Activated T-cell treated with anti-CD3 and anti-CD28 coated beads, Interleukin-2, amount 50 U/mL, for 72 hours (primary cell): Measurements from ENCODE around the gene KLHL1. TPM values are rescaled to one million over a fixed set of nuclear protein-coding genes. Genes with fewer than 3 reads are reported as not detected.

ENCODE experiments used
- ATAC-seq, 2 donors: fragments of 150-1000 bp; cut with Tn5 transposase; replicated peaks in 1 of 2; 2 replicates each; pipeline ENCODE4 v1.10.0; 2021; ENCODE audit warnings: moderate library complexity in 2 of 2, mild to moderate bottlenecking in 1 of 2
- DNase-seq, 2 donors: peaks; one replicate each; pipeline ENCODE4 v3.0.0; 2021 to 2022; ENCODE audit warnings: mixed read lengths in 1 of 2
- H3K27ac Mint-ChIP-seq: one replicate; pipeline ENCODE4 v1.8.0; 2022; ENCODE audit warnings: mild to moderate bottlenecking, moderate library complexity, mixed read lengths
- H3K27me3 Mint-ChIP-seq: one replicate; pipeline ENCODE4 v1.8.0; 2022; ENCODE audit warnings: low read depth, mixed read lengths
- H3K36me3 Mint-ChIP-seq, 2 donors: one replicate each; pipeline ENCODE4 v1.8.0; 2022; ENCODE audit warnings: mixed read lengths in 2 of 2, mild to moderate bottlenecking in 1 of 2; ENCODE audit not compliant: insufficient read depth in 2 of 2
- H3K4me1 Mint-ChIP-seq: one replicate; pipeline ENCODE4 v1.8.0; 2022; ENCODE audit warnings: low read depth, mixed read lengths
- H3K4me3 Mint-ChIP-seq, 2 donors: one replicate each; pipeline ENCODE4 v1.8.0; 2022; ENCODE audit warnings: mild to moderate bottlenecking in 2 of 2, mixed read lengths in 2 of 2, moderate library complexity in 2 of 2
- H3K9me3 Mint-ChIP-seq, 2 donors: one replicate each; pipeline ENCODE4 v1.8.0; 2022; ENCODE audit warnings: mixed read lengths in 2 of 2
- total RNA-seq, 2 donors: library from RNA; stranded (reverse); gene quantifications; one replicate each; pipeline ENCODE4 v1.2.3, GENCODE V29; 2022

Gene KLHL1
- total RNA-seq, 2 donors from 2014 or later, result not detected

- peaks cover 0 to 7% of the 10 kb centered on the region in 2 donors for H3K9me3 Mint-ChIP-seq
- H3K27ac Mint-ChIP-seq, result no peak overlapping the region
- ATAC-seq (no peak), DNase-seq (no peak)
- no peaks in the 10 kb centered on the region for H3K27me3 Mint-ChIP-seq
- no peaks in the 10 kb centered on the region for H3K36me3 Mint-ChIP-seq
- no peak overlapping the region for H3K4me3 Mint-ChIP-seq
- no peaks in the 10 kb centered on the region for H3K4me1 Mint-ChIP-seq
Measured at GRCh38 chr13:69975496-69975895, 132.8 kb downstream of the KLHL1 start.

- H3K4me1 Mint-ChIP-seq, result no peaks in the 10 kb centered on the region
- no peak for ATAC-seq
- no peak overlapping the region for H3K4me3 Mint-ChIP-seq
- no peaks in the 10 kb centered on the region for H3K27me3 Mint-ChIP-seq
- no peak for DNase-seq
- no peak overlapping the region for H3K27ac Mint-ChIP-seq
- peaks cover 3 to 5% of the 10 kb centered on the region in 2 donors for H3K9me3 Mint-ChIP-seq
- no peaks in the 10 kb centered on the region for H3K36me3 Mint-ChIP-seq
Measured at GRCh38 chr13:69970520-69970919, 137.7 kb downstream of the KLHL1 start.

- ATAC-seq (no peak), DNase-seq (no peak)
- H3K9me3 Mint-ChIP-seq, result peaks cover 1 to 4% of the 10 kb centered on the region in 2 donors
- H3K27me3 Mint-ChIP-seq, result no peaks in the 10 kb centered on the region
- H3K36me3 Mint-ChIP-seq, result peaks cover 0 to 1% of the 10 kb centered on the region in 2 donors
- no peaks in the 10 kb centered on the region for H3K4me1 Mint-ChIP-seq
- no peak overlapping the region for H3K27ac Mint-ChIP-seq
- no peak overlapping the region for H3K4me3 Mint-ChIP-seq
Measured at GRCh38 chr13:69959046-69959445, 149.2 kb downstream of the KLHL1 start.

GRCh38 chr13:69956839-69957238 is 151.4 kb downstream of the KLHL1 start:
- H3K27ac Mint-ChIP-seq, result no peak overlapping the region
- peaks cover 0 to 1% of the 10 kb centered on the region in 2 donors for H3K36me3 Mint-ChIP-seq
- no peaks in the 10 kb centered on the region for H3K27me3 Mint-ChIP-seq
- DNase-seq (no peak), ATAC-seq (no peak)
- H3K4me1 Mint-ChIP-seq, result no peaks in the 10 kb centered on the region
- H3K4me3 Mint-ChIP-seq, result no peak overlapping the region
- H3K9me3 Mint-ChIP-seq, result peaks cover 1 to 4% of the 10 kb centered on the region in 2 donors

GRCh38 chr13:69956349-69956748 is 151.9 kb downstream of the KLHL1 start:
- Mint-ChIP-seq H3K36me3 (peaks cover 1 to 2% of the 10 kb centered on the region in 2 donors), H3K4me3 (no peak overlapping the region), H3K27me3 (no peaks in the 10 kb centered on the region), H3K27ac (no peak overlapping the region), H3K9me3 (peaks cover 1 to 4% of the 10 kb centered on the region in 2 donors), H3K4me1 (no peaks in the 10 kb centered on the region)
- ATAC-seq, result no peak
- no peak for DNase-seq

GRCh38 chr13:69955271-69955670 is 153.0 kb downstream of the KLHL1 start:
- Mint-ChIP-seq H3K9me3 (peaks cover 1 to 4% of the 10 kb centered on the region in 2 donors), H3K4me3 (no peak overlapping the region), H3K27ac (no peak overlapping the region), H3K36me3 (peaks cover 1 to 2% of the 10 kb centered on the region in 2 donors), H3K4me1 (no peaks in the 10 kb centered on the region), H3K27me3 (no peaks in the 10 kb centered on the region)
- no peak for DNase-seq
- no peak for ATAC-seq

GRCh38 chr13:69951412-69951811 is 156.8 kb downstream of the KLHL1 start:
- H3K36me3 Mint-ChIP-seq, result peaks cover 2% of the 10 kb centered on the region in 2 donors
- DNase-seq (no peak), ATAC-seq (no peak)
- no peaks in the 10 kb centered on the region for H3K27me3 Mint-ChIP-seq
- H3K27ac Mint-ChIP-seq, result no peak overlapping the region
- H3K4me1 Mint-ChIP-seq, result no peaks in the 10 kb centered on the region
- no peak overlapping the region for H3K4me3 Mint-ChIP-seq
- H3K9me3 Mint-ChIP-seq, result peaks cover 4 to 9% of the 10 kb centered on the region in 2 donors

- no peak overlapping the region for H3K4me3 Mint-ChIP-seq
- H3K9me3 Mint-ChIP-seq, result peaks cover 4 to 7% of the 10 kb centered on the region in 2 donors
- DNase-seq (no peak), ATAC-seq (no peak)
- H3K27ac Mint-ChIP-seq, result no peak overlapping the region
- H3K36me3 Mint-ChIP-seq, result peaks cover 2% of the 10 kb centered on the region in 2 donors
- no peaks in the 10 kb centered on the region for H3K27me3 Mint-ChIP-seq
- no peaks in the 10 kb centered on the region for H3K4me1 Mint-ChIP-seq
Measured at GRCh38 chr13:69950160-69950559, 158.1 kb downstream of the KLHL1 start.

- Mint-ChIP-seq H3K27ac (no peak overlapping the region), H3K9me3 (peaks cover 4 to 7% of the 10 kb centered on the region in 2 donors), H3K4me1 (no peaks in the 10 kb centered on the region), H3K4me3 (no peak overlapping the region), H3K27me3 (no peaks in the 10 kb centered on the region), H3K36me3 (peaks cover 2% of the 10 kb centered on the region in 2 donors)
- DNase-seq (no peak), ATAC-seq (no peak)
Measured at GRCh38 chr13:69948016-69948415, 160.2 kb downstream of the KLHL1 start.

GRCh38 chr13:69947582-69947981 is 160.7 kb downstream of the KLHL1 start:
- H3K4me1 Mint-ChIP-seq, result no peaks in the 10 kb centered on the region
- DNase-seq (no peak), ATAC-seq (no peak)
- H3K9me3 Mint-ChIP-seq, result peaks cover 4 to 7% of the 10 kb centered on the region in 2 donors
- no peak overlapping the region for H3K4me3 Mint-ChIP-seq
- H3K36me3 Mint-ChIP-seq, result peaks cover 2% of the 10 kb centered on the region in 2 donors
- H3K27me3 Mint-ChIP-seq, result no peaks in the 10 kb centered on the region
- H3K27ac Mint-ChIP-seq, result no peak overlapping the region

GRCh38 chr13:69946511-69946910 is 161.7 kb downstream of the KLHL1 start:
- peaks cover 0 to 2% of the 10 kb centered on the region in 2 donors for H3K36me3 Mint-ChIP-seq
- peaks cover 4 to 7% of the 10 kb centered on the region in 2 donors for H3K9me3 Mint-ChIP-seq
- no peak overlapping the region for H3K27ac Mint-ChIP-seq
- H3K27me3 Mint-ChIP-seq, result no peaks in the 10 kb centered on the region
- H3K4me1 Mint-ChIP-seq, result no peaks in the 10 kb centered on the region
- no peak for DNase-seq
- no peak overlapping the region for H3K4me3 Mint-ChIP-seq
- ATAC-seq, result no peak

- H3K27me3 Mint-ChIP-seq, result no peaks in the 10 kb centered on the region
- ATAC-seq, result no peak
- DNase-seq, result no peak
- H3K36me3 Mint-ChIP-seq, result no peaks in the 10 kb centered on the region
- H3K27ac Mint-ChIP-seq, result no peak overlapping the region
- H3K4me3 Mint-ChIP-seq, result no peak overlapping the region
- H3K9me3 Mint-ChIP-seq, result peaks cover 8 to 9% of the 10 kb centered on the region in 2 donors
- H3K4me1 Mint-ChIP-seq, result no peaks in the 10 kb centered on the region
Measured at GRCh38 chr13:69935043-69935442, 173.2 kb downstream of the KLHL1 start.

- DNase-seq, result no peak
- Mint-ChIP-seq H3K4me3 (no peak overlapping the region), H3K4me1 (no peaks in the 10 kb centered on the region), H3K36me3 (no peaks in the 10 kb centered on the region), H3K9me3 (peaks cover 0 to 7% of the 10 kb centered on the region in 2 donors), H3K27ac (no peak overlapping the region), H3K27me3 (no peaks in the 10 kb centered on the region)
- no peak for ATAC-seq
Measured at GRCh38 chr13:69928262-69928661, 180.0 kb downstream of the KLHL1 start.

- peaks cover 0 to 6% of the 10 kb centered on the region in 2 donors for H3K9me3 Mint-ChIP-seq
- H3K4me3 Mint-ChIP-seq, result no peak overlapping the region
- ATAC-seq (no peak), DNase-seq (no peak)
- H3K27me3 Mint-ChIP-seq, result no peaks in the 10 kb centered on the region
- H3K27ac Mint-ChIP-seq, result no peak overlapping the region
- no peaks in the 10 kb centered on the region for H3K36me3 Mint-ChIP-seq
- no peaks in the 10 kb centered on the region for H3K4me1 Mint-ChIP-seq
Measured at GRCh38 chr13:69921156-69921555, 187.1 kb downstream of the KLHL1 start.
